ENCODE data around the gene MTPN.

The MTPN gene

GRCh38 chr7:135980665-135981180 is 3.6 kb upstream of the MTPN start:
- peak overlapping the region; percentile 64 for H3K27ac ChIP-seq (ENCODE audit: low read length)
- H3K4me1 ChIP-seq (ENCODE audit: control insufficient read depth in 1 of 2, insufficient read depth in 2 of 2, low read length in 2 of 2): peaks cover 7% of the 10 kb centered on the region in 2 donors
- H3K9me3 ChIP-seq (ENCODE audit: control insufficient read depth in 1 of 2, low read length in 2 of 2): no peaks in the 10 kb centered on the region
- H3K4me3 ChIP-seq (ENCODE audit: low read depth in 1 of 2, low read length in 2 of 2): peak overlapping the region; percentile 12 to 14
- peaks cover 0 to 5% of the 10 kb centered on the region in 2 donors for H3K36me3 ChIP-seq (ENCODE audit: control insufficient read depth in 1 of 2, insufficient read depth in 2 of 2, low read length in 2 of 2)
- H3K27me3 ChIP-seq (ENCODE audit: low read depth, low read length): no peaks in the 10 kb centered on the region

GRCh38 chr7:135980012-135980551 is 2.9 kb upstream of the MTPN start:
- Histone ChIP-seq H3K36me3 (ENCODE audit: control insufficient read depth in 1 of 2, insufficient read depth in 2 of 2, low read length in 2 of 2) (peaks cover 0 to 5% of the 10 kb centered on the region in 2 donors), H3K4me1 (ENCODE audit: control insufficient read depth in 1 of 2, insufficient read depth in 2 of 2, low read length in 2 of 2) (peaks cover 13% of the 10 kb centered on the region in 2 donors), H3K4me3 (ENCODE audit: low read depth in 1 of 2, low read length in 2 of 2) (peak overlapping the region; percentile 12 to 14), H3K27ac (ENCODE audit: low read length) (peak overlapping the region; percentile 64), H3K27me3 (ENCODE audit: low read depth, low read length) (no peaks in the 10 kb centered on the region), H3K9me3 (ENCODE audit: control insufficient read depth in 1 of 2, low read length in 2 of 2) (no peaks in the 10 kb centered on the region)

GRCh38 chr7:135979471-135980011 is 2.4 kb upstream of the MTPN start:
- Histone ChIP-seq H3K9me3 (ENCODE audit: control insufficient read depth in 1 of 2, low read length in 2 of 2) (no peaks in the 10 kb centered on the region), H3K27ac (ENCODE audit: low read length) (peak overlapping the region; percentile 64), H3K4me1 (ENCODE audit: control insufficient read depth in 1 of 2, insufficient read depth in 2 of 2, low read length in 2 of 2) (peaks cover 13 to 18% of the 10 kb centered on the region in 2 donors)

GRCh38 chr7:135978624-135979023 is 1.5 kb upstream of the MTPN start:
- Histone ChIP-seq H3K36me3 (ENCODE audit: control insufficient read depth in 1 of 2, insufficient read depth in 2 of 2, low read length in 2 of 2) (peaks cover 4 to 5% of the 10 kb centered on the region in 2 donors), H3K27me3 (ENCODE audit: low read depth, low read length) (no peaks in the 10 kb centered on the region), H3K9me3 (ENCODE audit: control insufficient read depth in 1 of 2, low read length in 2 of 2) (no peaks in the 10 kb centered on the region), H3K27ac (ENCODE audit: low read length) (no peak overlapping the region), H3K4me3 (ENCODE audit: low read depth in 1 of 2, low read length in 2 of 2) (no peak overlapping the region), H3K4me1 (ENCODE audit: control insufficient read depth in 1 of 2, insufficient read depth in 2 of 2, low read length in 2 of 2) (peaks cover 13 to 24% of the 10 kb centered on the region in 2 donors)

More at GRCh38 chr7:135979471-135980011, 2.4 kb upstream of the MTPN start:
- no peaks in the 10 kb centered on the region for H3K27me3 ChIP-seq (ENCODE audit: low read depth, low read length)
- peaks cover 4 to 5% of the 10 kb centered on the region in 2 donors for H3K36me3 ChIP-seq (ENCODE audit: control insufficient read depth in 1 of 2, insufficient read depth in 2 of 2, low read length in 2 of 2)
- H3K4me3 ChIP-seq (ENCODE audit: low read depth in 1 of 2, low read length in 2 of 2): no peak overlapping the region

GRCh38 chr7:135977742-135978066 is 545 bp upstream of the MTPN start:
- Histone ChIP-seq H3K4me1 (ENCODE audit: control insufficient read depth in 1 of 2, insufficient read depth in 2 of 2, low read length in 2 of 2) (peaks cover 13 to 33% of the 10 kb centered on the region in 2 donors), H3K9me3 (ENCODE audit: control insufficient read depth in 1 of 2, low read length in 2 of 2) (no peaks in the 10 kb centered on the region), H3K27ac (ENCODE audit: low read length) (peak overlapping the region; percentile 86), H3K36me3 (ENCODE audit: control insufficient read depth in 1 of 2, insufficient read depth in 2 of 2, low read length in 2 of 2) (peaks cover 4 to 5% of the 10 kb centered on the region in 2 donors), H3K27me3 (ENCODE audit: low read depth, low read length) (no peaks in the 10 kb centered on the region), H3K4me3 (ENCODE audit: low read depth in 1 of 2, low read length in 2 of 2) (peak overlapping the region; percentile 92 to 97)

- Histone ChIP-seq H3K36me3 (ENCODE audit: control insufficient read depth in 1 of 2, insufficient read depth in 2 of 2, low read length in 2 of 2) (peaks cover 4 to 5% of the 10 kb centered on the region in 2 donors), H3K4me1 (ENCODE audit: control insufficient read depth in 1 of 2, insufficient read depth in 2 of 2, low read length in 2 of 2) (peaks cover 13 to 40% of the 10 kb centered on the region in 2 donors), H3K9me3 (ENCODE audit: control insufficient read depth in 1 of 2, low read length in 2 of 2) (no peaks in the 10 kb centered on the region), H3K27ac (ENCODE audit: low read length) (peak overlapping the region; percentile 86), H3K4me3 (ENCODE audit: low read depth in 1 of 2, low read length in 2 of 2) (peak overlapping the region; percentile 92 to 97), H3K27me3 (ENCODE audit: low read depth, low read length) (no peaks in the 10 kb centered on the region)
Measured at GRCh38 chr7:135976312-135977006, 700 bp downstream of the MTPN start.

- Histone ChIP-seq H3K36me3 (ENCODE audit: control insufficient read depth in 1 of 2, insufficient read depth in 2 of 2, low read length in 2 of 2) (peaks cover 4 to 5% of the 10 kb centered on the region in 2 donors), H3K27me3 (ENCODE audit: low read depth, low read length) (no peaks in the 10 kb centered on the region), H3K4me1 (ENCODE audit: control insufficient read depth in 1 of 2, insufficient read depth in 2 of 2, low read length in 2 of 2) (peaks cover 13 to 40% of the 10 kb centered on the region in 2 donors), H3K9me3 (ENCODE audit: control insufficient read depth in 1 of 2, low read length in 2 of 2) (no peaks in the 10 kb centered on the region), H3K4me3 (ENCODE audit: low read depth in 1 of 2, low read length in 2 of 2) (peak overlapping the region; percentile 92 to 97), H3K27ac (ENCODE audit: low read length) (no peak overlapping the region)
Measured at GRCh38 chr7:135975166-135975565, 2.0 kb downstream of the MTPN start.

- H3K4me1 ChIP-seq (ENCODE audit: control insufficient read depth in 1 of 2, insufficient read depth in 2 of 2, low read length in 2 of 2): peaks cover 13 to 40% of the 10 kb centered on the region in 2 donors
- peak overlapping the region in 1 of 2 donors; percentile 92 for H3K4me3 ChIP-seq (ENCODE audit: low read depth in 1 of 2, low read length in 2 of 2)
- no peaks in the 10 kb centered on the region for H3K27me3 ChIP-seq (ENCODE audit: low read depth, low read length)
- no peaks in the 10 kb centered on the region for H3K9me3 ChIP-seq (ENCODE audit: control insufficient read depth in 1 of 2, low read length in 2 of 2)
- H3K27ac ChIP-seq (ENCODE audit: low read length): no peak overlapping the region
- peaks cover 4 to 5% of the 10 kb centered on the region in 2 donors for H3K36me3 ChIP-seq (ENCODE audit: control insufficient read depth in 1 of 2, insufficient read depth in 2 of 2, low read length in 2 of 2)
Measured at GRCh38 chr7:135974667-135975066, 2.5 kb downstream of the MTPN start.

GRCh38 chr7:135971366-135971725 is 5.8 kb downstream of the MTPN start:
- Histone ChIP-seq H3K4me3 (ENCODE audit: low read depth in 1 of 2, low read length in 2 of 2) (no peak overlapping the region), H3K4me1 (ENCODE audit: control insufficient read depth in 1 of 2, insufficient read depth in 2 of 2, low read length in 2 of 2) (peaks cover 13 to 43% of the 10 kb centered on the region in 2 donors), H3K27ac (ENCODE audit: low read length) (no peak overlapping the region), H3K27me3 (ENCODE audit: low read depth, low read length) (no peaks in the 10 kb centered on the region), H3K36me3 (ENCODE audit: control insufficient read depth in 1 of 2, insufficient read depth in 2 of 2, low read length in 2 of 2) (peaks cover 0 to 4% of the 10 kb centered on the region in 2 donors), H3K9me3 (ENCODE audit: control insufficient read depth in 1 of 2, low read length in 2 of 2) (no peaks in the 10 kb centered on the region)

- no peak overlapping the region for H3K4me3 ChIP-seq (ENCODE audit: low read depth in 1 of 2, low read length in 2 of 2)
- H3K9me3 ChIP-seq (ENCODE audit: control insufficient read depth in 1 of 2, low read length in 2 of 2): no peaks in the 10 kb centered on the region
- H3K4me1 ChIP-seq (ENCODE audit: control insufficient read depth in 1 of 2, insufficient read depth in 2 of 2, low read length in 2 of 2): peaks cover 8 to 38% of the 10 kb centered on the region in 2 donors
- peaks cover 0 to 4% of the 10 kb centered on the region in 2 donors for H3K36me3 ChIP-seq (ENCODE audit: control insufficient read depth in 1 of 2, insufficient read depth in 2 of 2, low read length in 2 of 2)
- no peak overlapping the region for H3K27ac ChIP-seq (ENCODE audit: low read length)
- no peaks in the 10 kb centered on the region for H3K27me3 ChIP-seq (ENCODE audit: low read depth, low read length)
Measured at GRCh38 chr7:135970682-135971365, 6.3 kb downstream of the MTPN start.

- Histone ChIP-seq H3K36me3 (ENCODE audit: control insufficient read depth in 1 of 2, insufficient read depth in 2 of 2, low read length in 2 of 2) (peaks cover 0 to 4% of the 10 kb centered on the region in 2 donors), H3K27ac (ENCODE audit: low read length) (no peak overlapping the region), H3K9me3 (ENCODE audit: control insufficient read depth in 1 of 2, low read length in 2 of 2) (no peaks in the 10 kb centered on the region), H3K27me3 (ENCODE audit: low read depth, low read length) (no peaks in the 10 kb centered on the region), H3K4me3 (ENCODE audit: low read depth in 1 of 2, low read length in 2 of 2) (no peak overlapping the region), H3K4me1 (ENCODE audit: control insufficient read depth in 1 of 2, insufficient read depth in 2 of 2, low read length in 2 of 2) (peaks cover 0 to 30% of the 10 kb centered on the region in 2 donors)
Measured at GRCh38 chr7:135970045-135970444, 7.1 kb downstream of the MTPN start.

Data from muscle layer of duodenum (tissue), 2 donors.